BE2C (cell line): ENCODE results near the gene WDR75. TPM values are rescaled to one million over a fixed set of nuclear protein-coding genes. Genes with fewer than 3 reads are reported as not detected.
A peak's percentile ranks its signal among the peaks of the same experiment; 100 is the strongest.

Experiments used
- DNase-seq: peaks from one replicate; pipeline ENCODE4 v3.0.0-alpha.2; 2020
- H3K27me3 ChIP-seq: fragments of 250-450 bp; sonication (Bioruptor Pico); 2 replicates; pipeline ENCODE4 v1.5.1; 2020; ENCODE audit warnings: mild to moderate bottlenecking
- H3K36me3 ChIP-seq: fragments of 250-450 bp; sonication (Bioruptor Pico); 2 replicates; pipeline ENCODE4 v1.5.1; 2020; ENCODE audit warnings: mild to moderate bottlenecking
- H3K4me1 ChIP-seq: fragments of 250-450 bp; sonication (Bioruptor Pico); 2 replicates; pipeline ENCODE4 v1.5.1; 2020
- H3K4me3 ChIP-seq: 2 replicates; pipeline ENCODE4 v1.5.1; 2011; ENCODE audit warnings: low read depth, low read length
- H3K9me3 ChIP-seq: fragments of 250-450 bp; sonication (Bioruptor Pico); 2 replicates; pipeline ENCODE4 v1.5.1; 2020
- polyA plus RNA-seq: library from polyadenylated mRNA; unstranded; fragments of >200 nt; gene quantifications from one replicate; pipeline ENCODE4 v1.2.1, GENCODE V29; 2012; ENCODE audit warnings: low read depth, missing spikeins; ENCODE audit not compliant: insufficient read length, insufficient read depth
- TF ChIP-seq, protein P1 (sequence below): IDR thresholded peaks from 2 replicates; pipeline ENCODE4 v1.5.1; 2012; ENCODE audit warnings: mild to moderate bottlenecking, low read depth, low read length

Gene WDR75
- polyA plus RNA-seq = 41.4 TPM

- Histone ChIP-seq H3K4me3 (peak within 1 kb of the TSS; percentile 74), H3K27me3 (no peaks in the 10 kb centered on the region; the same call in 1 of the 2 replicates), H3K36me3 (peaks cover 12% of the 10 kb centered on the region), H3K9me3 (no peaks in the 10 kb centered on the region), H3K4me1 (no peaks in the 10 kb centered on the region)
- TF ChIP-seq, protein P1, sequence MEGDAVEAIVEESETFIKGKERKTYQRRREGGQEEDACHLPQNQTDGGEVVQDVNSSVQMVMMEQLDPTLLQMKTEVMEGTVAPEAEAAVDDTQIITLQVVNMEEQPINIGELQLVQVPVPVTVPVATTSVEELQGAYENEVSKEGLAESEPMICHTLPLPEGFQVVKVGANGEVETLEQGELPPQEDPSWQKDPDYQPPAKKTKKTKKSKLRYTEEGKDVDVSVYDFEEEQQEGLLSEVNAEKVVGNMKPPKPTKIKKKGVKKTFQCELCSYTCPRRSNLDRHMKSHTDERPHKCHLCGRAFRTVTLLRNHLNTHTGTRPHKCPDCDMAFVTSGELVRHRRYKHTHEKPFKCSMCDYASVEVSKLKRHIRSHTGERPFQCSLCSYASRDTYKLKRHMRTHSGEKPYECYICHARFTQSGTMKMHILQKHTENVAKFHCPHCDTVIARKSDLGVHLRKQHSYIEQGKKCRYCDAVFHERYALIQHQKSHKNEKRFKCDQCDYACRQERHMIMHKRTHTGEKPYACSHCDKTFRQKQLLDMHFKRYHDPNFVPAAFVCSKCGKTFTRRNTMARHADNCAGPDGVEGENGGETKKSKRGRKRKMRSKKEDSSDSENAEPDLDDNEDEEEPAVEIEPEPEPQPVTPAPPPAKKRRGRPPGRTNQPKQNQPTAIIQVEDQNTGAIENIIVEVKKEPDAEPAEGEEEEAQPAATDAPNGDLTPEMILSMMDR = no peak
- DNase-seq = peak; percentile 95
These were observed at the start of gene WDR75 for GRCh38 chr2:189440947-189441708. Gene WDR75, plus strand, starts transcription at chr2:189441474. Its CDS starts 19 bp downstream, at chr2:189441493.

- H3K4me3 ChIP-seq = no peak overlapping the region
- no peaks in the 10 kb centered on the region for H3K27me3 ChIP-seq
- H3K36me3 ChIP-seq = no peaks in the 10 kb centered on the region
- TF ChIP-seq, protein P1 = no peak
- no peak for DNase-seq
- no peaks in the 10 kb centered on the region for H3K4me1 ChIP-seq
- H3K9me3 ChIP-seq = no peaks in the 10 kb centered on the region
These were observed 47.7 kb upstream of the WDR75 start for GRCh38 chr2:189393440-189394111.

DNA sequence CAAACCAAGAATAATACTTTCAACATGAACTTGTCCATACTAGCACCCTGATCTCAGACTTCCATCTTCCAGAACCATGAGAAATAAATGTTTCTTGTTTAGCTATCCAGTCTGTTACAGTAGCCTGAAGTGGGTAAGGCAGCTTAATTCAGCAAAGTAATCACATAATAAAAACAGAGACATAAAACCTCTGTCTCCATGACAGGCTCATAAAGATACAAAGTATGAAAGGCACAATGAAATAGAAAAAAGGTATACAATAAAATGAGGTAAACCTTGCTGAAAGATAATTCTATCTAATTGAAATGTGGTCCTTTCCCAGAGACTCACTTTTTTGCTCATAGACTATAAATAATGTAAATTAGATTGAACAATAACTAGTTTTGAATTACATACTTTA lies 46.7 kb upstream of the WDR75 start:
- H3K4me3 ChIP-seq = no peak overlapping the region
- TF ChIP-seq, protein P1 = no peak
- H3K36me3 ChIP-seq = no peaks in the 10 kb centered on the region
- no peaks in the 10 kb centered on the region for H3K4me1 ChIP-seq
- DNase-seq = no peak
- H3K27me3 ChIP-seq = no peaks in the 10 kb centered on the region
- H3K9me3 ChIP-seq = no peaks in the 10 kb centered on the region

DNA sequence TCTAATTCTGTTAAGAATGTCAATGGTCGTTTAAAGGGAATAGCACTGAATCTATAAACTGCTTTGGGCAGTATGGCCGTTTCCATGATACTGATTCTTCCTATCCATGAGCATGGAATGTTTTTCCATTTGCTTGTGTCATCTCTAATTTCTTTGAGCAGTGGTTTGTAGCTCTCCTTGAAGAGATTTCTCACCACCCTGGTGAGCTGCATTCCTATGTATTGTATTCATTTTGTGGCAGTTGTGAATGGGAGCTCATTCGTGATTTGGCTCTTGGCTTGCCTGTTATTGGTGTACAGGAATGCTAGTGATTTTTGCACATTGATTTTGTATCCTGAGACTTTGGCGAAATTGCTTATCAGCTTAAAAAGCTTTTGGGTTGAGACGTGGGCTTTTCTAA lies 38.3 kb upstream of the WDR75 start:
- Histone ChIP-seq H3K9me3 (no peaks in the 10 kb centered on the region), H3K27me3 (no peaks in the 10 kb centered on the region), H3K4me3 (no peak overlapping the region), H3K36me3 (no peaks in the 10 kb centered on the region), H3K4me1 (no peaks in the 10 kb centered on the region; the same call in none of the 2 replicates)
- TF ChIP-seq, protein P1 = no peak
- DNase-seq = no peak

DNA sequence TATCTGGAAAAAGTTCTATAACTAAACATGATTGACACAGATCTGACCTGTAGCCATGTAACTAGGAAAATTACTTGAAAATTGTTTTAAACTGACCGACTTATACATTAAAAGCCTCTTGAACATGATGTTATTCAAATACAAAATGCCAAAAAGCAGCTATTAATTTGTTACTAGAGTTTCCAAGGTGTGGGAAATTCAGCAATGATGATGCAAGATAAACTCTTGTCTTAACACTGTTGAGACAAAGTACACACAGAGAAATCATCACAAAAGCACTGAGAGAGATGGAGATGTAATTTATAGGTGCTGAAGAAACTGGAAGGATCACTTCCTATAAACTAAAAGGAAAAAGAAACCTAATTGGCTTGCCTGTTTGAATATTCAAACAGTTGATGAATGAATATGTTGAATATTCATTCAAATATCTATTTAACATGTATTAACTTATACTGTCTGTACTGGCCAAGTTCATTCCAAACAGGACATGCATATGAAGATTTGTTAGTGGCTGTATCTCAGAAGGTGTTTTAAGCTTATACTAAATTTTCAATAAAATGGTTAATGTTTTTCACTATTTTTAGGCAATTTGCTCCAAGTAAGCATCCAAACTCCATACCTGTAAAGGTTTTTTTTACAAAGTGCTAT lies 34.6 kb upstream of the WDR75 start:
- no peaks in the 10 kb centered on the region for H3K27me3 ChIP-seq
- H3K36me3 ChIP-seq = no peaks in the 10 kb centered on the region
- no peak for DNase-seq
- H3K9me3 ChIP-seq = no peaks in the 10 kb centered on the region
- TF ChIP-seq, protein P1 = no peak
- H3K4me1 ChIP-seq = peaks cover 7% of the 10 kb centered on the region
- no peak overlapping the region for H3K4me3 ChIP-seq
